Gastrocnemius medialis (tissue), 4 donors: ENCODE data around the gene ACSS2. TPM values are rescaled to one million over a fixed set of nuclear protein-coding genes. Genes with fewer than 3 reads are reported as not detected.
A peak's percentile ranks its signal among the peaks of the same experiment; 100 is the strongest.

ENCODE experiments used
- ATAC-seq, 2 donors: fragments of 150-250 bp; one replicate each; pipeline ENCODE4 v1.9.1; 2016
- DNase-seq, 2 donors: peaks; one replicate each; pipeline ENCODE4 v3.0.0-alpha.2; 2019
- H3K27ac ChIP-seq, 4 donors: fragments of 200-600 bp; sonication (generic); 1 replicate in 1 of 4; 2 replicates in 3 of 4; pipeline ENCODE4 v1.5.1; 2016 to 2018; ENCODE audit warnings: mild to moderate bottlenecking in 2 of 4, moderate library complexity in 1 of 4
- H3K27me3 ChIP-seq, 3 donors: fragments of 200-600 bp; sonication (generic) in 2 of 3; 1 replicate in 1 of 3; 2 replicates in 2 of 3; pipeline versions ENCODE4 v1.5.1 to v1.6.0; 2016 to 2019; ENCODE audit warnings: mild to moderate bottlenecking in 1 of 3, moderate library complexity in 1 of 3
- H3K36me3 ChIP-seq, 2 donors: fragments of 200-600 bp; sonication (generic) in 1 of 2; one replicate each; pipeline ENCODE4 v1.5.1; 2017 to 2018
- H3K4me1 ChIP-seq, 2 donors: fragments of 200-600 bp; sonication (generic) in 1 of 2; one replicate each; pipeline ENCODE4 v1.5.1; 2016 to 2017; ENCODE audit warnings: mild to moderate bottlenecking in 2 of 2
- H3K4me3 ChIP-seq, 4 donors: fragments of 200-600 bp; sonication (generic) in 3 of 4; 1 replicate in 1 of 4; 2 replicates in 3 of 4; pipeline ENCODE4 v1.5.1; 2016 to 2019; ENCODE audit warnings: mild to moderate bottlenecking in 2 of 4
- H3K9me3 ChIP-seq, 3 donors: fragments of 200-600 bp; sonication (generic) in 2 of 3; 1 replicate in 1 of 3; 2 replicates in 2 of 3; pipeline ENCODE4 v1.5.1; 2016 to 2019
- CTCF ChIP-seq, 5 experiments: fragments of 450-650 bp in 3 of 5; fragments of 200-600 bp in 2 of 5; sonication (generic) in 2 of 5; IDR thresholded peaks in 4 of 5; conservative IDR thresholded peaks in 1 of 5; 1 replicate in 4 of 5; 2 replicates in 1 of 5; pipeline ENCODE4 v1.5.1; 2016 to 2019; ENCODE audit warnings: antibody characterized with exemption in 5 of 5, mild to moderate bottlenecking in 3 of 5, moderate library complexity in 3 of 5
- POLR2A ChIP-seq, 2 donors: fragments of 450-650 bp; IDR thresholded peaks; one replicate each; pipeline ENCODE4 v1.6.1; 2017; ENCODE audit warnings: antibody characterized with exemption in 2 of 2, mild to moderate bottlenecking in 2 of 2, moderate library complexity in 2 of 2
- in situ Hi-C, 4 donors: fragments of 200-750 bp; cut with MboI; loops; one replicate each; pipeline versions ENCODE4 v1.15.0 to v1.8.0; 2017; ENCODE audit warnings: low sequenced_read_pairs in 4 of 4
- intact Hi-C: fragments of 100-400 bp; cut with DNase I; formaldehyde crosslinking; loops from one replicate; pipeline ENCODE4 v1.15.1; 2023; ENCODE audit warnings: low total_unique reads
- total RNA-seq, 4 donors: library from RNA; depleted of rRNA; stranded (reverse); fragments of >200 nt; gene quantifications; one replicate each; pipeline versions ENCODE4 v1.1.0 to v1.2.3, GENCODE V29; 2016

Gene ACSS2
- total RNA-seq, 4 donors from 2014 or later: 70.5 to 94.7 (median 88.1) TPM

- Histone ChIP-seq H3K4me3 (no peak overlapping the region), H3K27ac (no peak overlapping the region), H3K36me3 (no peaks in the 10 kb centered on the region), H3K27me3 (no peaks in the 10 kb centered on the region), H3K9me3 (no peaks in the 10 kb centered on the region), H3K4me1 (no peaks in the 10 kb centered on the region)
- DNase-seq (no peak), ATAC-seq (no peak)
- TF ChIP-seq POLR2A (IDR thresholded peaks at IDR 0.05) (no peak), CTCF (IDR thresholded peaks at IDR 0.05 in 4 of 5, conservative IDR thresholded peaks at IDR 0.05 in 1 of 5) (no peak)
- in situ Hi-C loops (loop anchor here in 2 of 4 donors (10.0 to 25.0 kb wide), 2 partner anchors 370 to 373 kb away; no protein-coding TSS in a partner anchor), intact Hi-C loops (no loop called here)
These were observed 34.3 kb upstream of the ACSS2 start for GRCh38 chr20:34842143-34842542.

- Histone ChIP-seq H3K9me3 (no peaks in the 10 kb centered on the region), H3K27me3 (no peaks in the 10 kb centered on the region), H3K4me3 (no peak overlapping the region), H3K36me3 (peaks cover 0 to 5% of the 10 kb centered on the region in 2 donors), H3K4me1 (no peaks in the 10 kb centered on the region), H3K27ac (no peak overlapping the region)
- no peak for DNase-seq
- in situ Hi-C loops: loop anchor here in 2 of 4 donors (10.0 to 25.0 kb wide), 2 partner anchors 369 to 371 kb away; no protein-coding TSS in a partner anchor
- TF ChIP-seq POLR2A (IDR thresholded peaks at IDR 0.05) (no peak), CTCF (IDR thresholded peaks at IDR 0.05 in 4 of 5, conservative IDR thresholded peaks at IDR 0.05 in 1 of 5) (no peak)
- peak in 1 of 2 donors; percentile 8 for ATAC-seq
- intact Hi-C loops: no loop called here
These were observed 33.0 kb upstream of the ACSS2 start for GRCh38 chr20:34843421-34843820.

- no peaks in the 10 kb centered on the region for H3K27me3 ChIP-seq
- intact Hi-C loops (no loop called here), in situ Hi-C loops (loop anchor here in 2 of 4 donors (10.0 to 25.0 kb wide), 2 partner anchors 364 to 366 kb away; no protein-coding TSS in a partner anchor)
- H3K36me3 ChIP-seq: peaks cover 3 to 34% of the 10 kb centered on the region in 2 donors
- H3K27ac ChIP-seq: no peak overlapping the region
- H3K4me1 ChIP-seq: no peaks in the 10 kb centered on the region
- no peak overlapping the region for H3K4me3 ChIP-seq
- no peak for DNase-seq
- TF ChIP-seq CTCF (IDR thresholded peaks at IDR 0.05 in 4 of 5, conservative IDR thresholded peaks at IDR 0.05 in 1 of 5): no peak
- TF ChIP-seq POLR2A (IDR thresholded peaks at IDR 0.05): no peak
- H3K9me3 ChIP-seq: no peaks in the 10 kb centered on the region
- ATAC-seq: no peak
These were observed 27.8 kb upstream of the ACSS2 start for GRCh38 chr20:34848597-34848996.

- TF ChIP-seq CTCF (IDR thresholded peaks at IDR 0.05 in 4 of 5, conservative IDR thresholded peaks at IDR 0.05 in 1 of 5) (no peak), POLR2A (IDR thresholded peaks at IDR 0.05) (no peak)
- H3K27me3 ChIP-seq: no peaks in the 10 kb centered on the region
- peaks cover 3 to 43% of the 10 kb centered on the region in 2 donors for H3K36me3 ChIP-seq
- in situ Hi-C loops (loop anchor here in 3 of 4 donors (10.0 to 25.0 kb wide), 3 partner anchors 238 to 365 kb away; partner anchors contain the start of gene TRPC4AP (in 1 of the 3)), intact Hi-C loops (no loop called here)
- no peak overlapping the region for H3K4me3 ChIP-seq
- no peaks in the 10 kb centered on the region for H3K9me3 ChIP-seq
- no peak for ATAC-seq
- DNase-seq: no peak
- no peak overlapping the region for H3K27ac ChIP-seq
- H3K4me1 ChIP-seq: no peaks in the 10 kb centered on the region
These were observed 26.6 kb upstream of the ACSS2 start for GRCh38 chr20:34849778-34850177.

GRCh38 chr20:34850969-34851368, 25.4 kb upstream of the ACSS2 start:
- in situ Hi-C loops (loop anchor here in 1 of 4 donors (25.0 kb wide), 1 partner anchor 236 kb away; the partner anchor contains the start of gene TRPC4AP), intact Hi-C loops (no loop called here)
- TF ChIP-seq POLR2A (IDR thresholded peaks at IDR 0.05) (no peak), CTCF (IDR thresholded peaks at IDR 0.05 in 4 of 5, conservative IDR thresholded peaks at IDR 0.05 in 1 of 5) (no peak)
- no peaks in the 10 kb centered on the region for H3K27me3 ChIP-seq
- no peaks in the 10 kb centered on the region for H3K9me3 ChIP-seq
- H3K27ac ChIP-seq: no peak overlapping the region
- no peaks in the 10 kb centered on the region for H3K4me1 ChIP-seq
- ATAC-seq (no peak), DNase-seq (no peak)
- H3K36me3 ChIP-seq: peaks cover 3 to 49% of the 10 kb centered on the region in 2 donors
- no peak overlapping the region for H3K4me3 ChIP-seq
